ENCODE results near the gene PABPC3. TPM values are rescaled to one million over a fixed set of nuclear protein-coding genes. Genes with fewer than 3 reads are reported as not detected.

PABPC3 gene
- 0.10 TPM for total RNA-seq

- DNase-seq, result no peak
These were observed at the start of gene PABPC3 for GRCh38 chr13:25095851-25096453. Gene PABPC3, plus strand, starts transcription at chr13:25096136. Its CDS starts 63 bp downstream, at chr13:25096199.

- no peak for DNase-seq
These were observed 49.5 kb upstream of the PABPC3 start for GRCh38 chr13:25046274-25046984.

- no peak for DNase-seq
These were observed 48.9 kb upstream of the PABPC3 start for GRCh38 chr13:25046985-25047511.

- DNase-seq, result no peak
These were observed 44.9 kb upstream of the PABPC3 start for GRCh38 chr13:25051065-25051464.

GRCh38 chr13:25059166-25059565 lies 36.8 kb upstream of the PABPC3 start:
- no peak for DNase-seq

- no peak for DNase-seq
These were observed 36.0 kb upstream of the PABPC3 start for GRCh38 chr13:25059958-25060357.

- no peak for DNase-seq
These were observed 33.5 kb upstream of the PABPC3 start for GRCh38 chr13:25062479-25062878.

- no peak for DNase-seq
These were observed 31.5 kb upstream of the PABPC3 start for GRCh38 chr13:25064396-25064795.

GRCh38 chr13:25065974-25066770 lies 29.8 kb upstream of the PABPC3 start:
- DNase-seq, result no peak

- DNase-seq, result no peak
These were observed 28.9 kb upstream of the PABPC3 start for GRCh38 chr13:25067064-25067463.

GRCh38 chr13:25068810-25069209 lies 27.1 kb upstream of the PABPC3 start:
- no peak for DNase-seq

- DNase-seq, result no peak
These were observed 26.7 kb upstream of the PABPC3 start for GRCh38 chr13:25069236-25069635.

GRCh38 chr13:25069911-25070310 lies 26.0 kb upstream of the PABPC3 start:
- no peak for DNase-seq

GRCh38 chr13:25080773-25081172 lies 15.2 kb upstream of the PABPC3 start:
- DNase-seq, result no peak

GRCh38 chr13:25084096-25084495 lies 11.8 kb upstream of the PABPC3 start:
- DNase-seq, result no peak

GRCh38 chr13:25085125-25085742 lies 10.7 kb upstream of the PABPC3 start:
- no peak for DNase-seq

- DNase-seq, result no peak
These were observed 7.2 kb upstream of the PABPC3 start for GRCh38 chr13:25088562-25089221.

GRCh38 chr13:25097426-25097825 lies 1.5 kb downstream of the PABPC3 start:
- DNase-seq, result no peak

- no peak for DNase-seq
These were observed 7.8 kb downstream of the PABPC3 start for GRCh38 chr13:25103711-25104110.

- DNase-seq, result no peak
These were observed 13.4 kb downstream of the PABPC3 start for GRCh38 chr13:25109341-25109740.

- no peak for DNase-seq
These were observed 15.1 kb downstream of the PABPC3 start for GRCh38 chr13:25110956-25111584.

- no peak for DNase-seq
These were observed 15.6 kb downstream of the PABPC3 start for GRCh38 chr13:25111585-25111956.

Data from skin of body (tissue), 2 donors.